ENCODE measurements around the gene FERMT3. TPM values are rescaled to one million over a fixed set of nuclear protein-coding genes. Genes with fewer than 3 reads are reported as not detected.

FERMT3 gene
- total RNA-seq, 1 experiment from 2014 or later, result 10.6 TPM

DNA sequence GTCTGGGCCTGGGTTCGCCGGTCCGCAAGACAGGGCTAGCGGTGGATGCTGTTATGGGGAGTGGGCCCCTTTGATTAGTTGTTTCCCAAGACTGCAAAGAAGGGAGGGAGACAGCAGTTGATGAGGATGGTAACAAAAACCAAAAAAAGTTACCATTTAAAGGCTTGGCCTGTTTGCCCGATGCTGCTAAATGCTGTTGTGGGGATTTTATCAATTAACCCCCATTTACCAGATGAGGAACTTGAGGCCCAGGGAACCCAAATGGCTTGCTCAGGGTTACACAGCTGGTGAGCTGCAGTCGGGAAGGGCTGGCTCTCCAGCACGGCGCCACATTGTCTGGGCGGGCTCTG lies 16.1 kb downstream of the FERMT3 start:
- Histone ChIP-seq H3K18ac (ENCODE audit: insufficient read length, low read depth, low read length) (no peak overlapping the region), H2BK15ac (ENCODE audit: low read depth, low read length) (no peak overlapping the region), H3K79me1 (ENCODE audit: insufficient read depth, low read depth, low read length, poor library complexity, severe bottlenecking) (no peaks in the 10 kb centered on the region), H3K9ac (ENCODE audit: extremely low read depth, insufficient read length, low read length) (no peak overlapping the region), H4K5ac (ENCODE audit: insufficient read length, low read depth, low read length) (no peak overlapping the region), H2BK20ac (ENCODE audit: low read depth, low read length, poor library complexity, severe bottlenecking) (no peak overlapping the region), H3K4me2 (ENCODE audit: insufficient read depth, insufficient read length, low read length) (no peak overlapping the region), H3T11ph (ENCODE audit: low read length) (no peak overlapping the region), H3K56ac (ENCODE audit: insufficient read length, low read depth, low read length) (no peak overlapping the region), H4K20me1 (ENCODE audit: control insufficient read depth, insufficient read depth, insufficient read length) (no peaks in the 10 kb centered on the region), H3K79me2 (ENCODE audit: insufficient read depth, low read length) (no peaks in the 10 kb centered on the region), H3K4ac (ENCODE audit: low read depth, low read length) (no peak overlapping the region), H4K8ac (replicated peaks; ENCODE audit: insufficient read length, low read depth, low read length) (no peak overlapping the region), H3K23me2 (ENCODE audit: insufficient read length, low read depth, low read length, poor library complexity, severe bottlenecking) (peaks cover 15% of the 10 kb centered on the region), H3K27ac (ENCODE audit: insufficient read length, low read depth, low read length) (no peak overlapping the region), H4K91ac (ENCODE audit: insufficient read length, low read depth, low read length) (no peak overlapping the region), H3K9me3 (ENCODE audit: control insufficient read depth, low read depth, low read length) (no peaks in the 10 kb centered on the region), H2BK12ac (ENCODE audit: insufficient read length, low read depth, low read length) (no peak overlapping the region), H3K4me1 (ENCODE audit: insufficient read depth, low read length) (no peaks in the 10 kb centered on the region), H3K14ac (ENCODE audit: insufficient read depth, low read length) (no peak overlapping the region), H3K23ac (ENCODE audit: insufficient read length, low read depth, low read length) (no peak overlapping the region), H2BK120ac (ENCODE audit: low read depth, low read length, poor library complexity, severe bottlenecking) (no peak overlapping the region), H2BK5ac (ENCODE audit: insufficient read length, low read length) (no peak overlapping the region), H2AFZ (ENCODE audit: low read length) (no peak overlapping the region), H2AK5ac (ENCODE audit: insufficient read length, low read length) (no peak overlapping the region), H3K27me3 (ENCODE audit: insufficient read depth, low read length) (no peaks in the 10 kb centered on the region)
- peaks cover 0 to 25% (median 14%) of the 10 kb centered on the region in 3 experiments; a peak in 5 of 7 replicates for H3K36me3 Mint-ChIP-seq (ENCODE audit: insufficient read depth in 1 of 3, low read depth in 3 of 3)
- H3K9me3 Mint-ChIP-seq, result no peaks in the 10 kb centered on the region
- H3K27ac Mint-ChIP-seq, result no peak overlapping the region
- TF ChIP-seq, protein P1, sequence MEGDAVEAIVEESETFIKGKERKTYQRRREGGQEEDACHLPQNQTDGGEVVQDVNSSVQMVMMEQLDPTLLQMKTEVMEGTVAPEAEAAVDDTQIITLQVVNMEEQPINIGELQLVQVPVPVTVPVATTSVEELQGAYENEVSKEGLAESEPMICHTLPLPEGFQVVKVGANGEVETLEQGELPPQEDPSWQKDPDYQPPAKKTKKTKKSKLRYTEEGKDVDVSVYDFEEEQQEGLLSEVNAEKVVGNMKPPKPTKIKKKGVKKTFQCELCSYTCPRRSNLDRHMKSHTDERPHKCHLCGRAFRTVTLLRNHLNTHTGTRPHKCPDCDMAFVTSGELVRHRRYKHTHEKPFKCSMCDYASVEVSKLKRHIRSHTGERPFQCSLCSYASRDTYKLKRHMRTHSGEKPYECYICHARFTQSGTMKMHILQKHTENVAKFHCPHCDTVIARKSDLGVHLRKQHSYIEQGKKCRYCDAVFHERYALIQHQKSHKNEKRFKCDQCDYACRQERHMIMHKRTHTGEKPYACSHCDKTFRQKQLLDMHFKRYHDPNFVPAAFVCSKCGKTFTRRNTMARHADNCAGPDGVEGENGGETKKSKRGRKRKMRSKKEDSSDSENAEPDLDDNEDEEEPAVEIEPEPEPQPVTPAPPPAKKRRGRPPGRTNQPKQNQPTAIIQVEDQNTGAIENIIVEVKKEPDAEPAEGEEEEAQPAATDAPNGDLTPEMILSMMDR (conservative IDR thresholded peaks at IDR 0.05), result no peak
- no peak for DNase-seq
- H3K4me3 Mint-ChIP-seq, result no peak overlapping the region
- WGBS (ENCODE audit: extremely low coverage, insufficient read length, low lambda C conversion rate), result no CpG with 5 or more reads among the region's 9 CpGs
- no peaks in the 10 kb centered on the region; the same call in 1 of the 2 replicates for H3K27me3 Mint-ChIP-seq (ENCODE audit: low read depth)
- H3K4me1 Mint-ChIP-seq, result peaks cover 15% of the 10 kb centered on the region in 2 experiments
